H9 (cell line): ENCODE measurements around the gene FLNA. TPM values are rescaled to one million over a fixed set of nuclear protein-coding genes. Genes with fewer than 3 reads are reported as not detected.

Source experiments
- DNase-seq: peaks from one replicate; pipeline ENCODE4 v3.0.0-alpha.2; 2017
- H2AFZ ChIP-seq: one replicate; pipeline ENCODE4 v1.6.1; 2013; ENCODE audit warnings: mild to moderate bottlenecking, low read length, control low read depth, moderate library complexity
- H2AK5ac ChIP-seq: 2 replicates; pipeline ENCODE4 v1.6.1; 2013; ENCODE audit warnings: low read length, control low read depth, mixed read lengths; ENCODE audit not compliant: insufficient read length
- H2BK120ac ChIP-seq: one replicate; pipeline ENCODE4 v1.6.1; 2013; ENCODE audit warnings: low read depth, mild to moderate bottlenecking, low read length, control low read depth, inconsistent platforms; ENCODE audit not compliant: poor library complexity, severe bottlenecking
- H2BK12ac ChIP-seq: 2 replicates; pipeline ENCODE4 v1.6.1; 2013; ENCODE audit warnings: low read length, control low read depth, mixed read lengths, low read depth; ENCODE audit not compliant: insufficient read length
- H2BK15ac ChIP-seq: 2 replicates; pipeline ENCODE4 v1.6.1; 2013; ENCODE audit warnings: low read depth, low read length, control low read depth
- H2BK20ac ChIP-seq: one replicate; pipeline ENCODE4 v1.6.1; 2013; ENCODE audit warnings: low read depth, mild to moderate bottlenecking, low read length, control low read depth, inconsistent platforms; ENCODE audit not compliant: poor library complexity, severe bottlenecking
- H2BK5ac ChIP-seq: 2 replicates; pipeline ENCODE4 v1.6.1; 2013; ENCODE audit warnings: low read length, control low read depth, mixed read lengths; ENCODE audit not compliant: insufficient read length
- H3K14ac ChIP-seq: 2 replicates; pipeline ENCODE4 v1.6.1; 2013; ENCODE audit warnings: low read length, control low read depth; ENCODE audit not compliant: insufficient read depth
- H3K18ac ChIP-seq: 2 replicates; pipeline ENCODE4 v1.6.1; 2013; ENCODE audit warnings: low read depth, mild to moderate bottlenecking, mixed read lengths, low read length, control low read depth; ENCODE audit not compliant: insufficient read length
- H3K23ac ChIP-seq: 2 replicates; pipeline ENCODE4 v1.6.1; 2013; ENCODE audit warnings: low read length, control low read depth, mixed read lengths, low read depth; ENCODE audit not compliant: insufficient read length
- H3K23me2 ChIP-seq: 2 replicates; pipeline ENCODE4 v1.6.1; 2013; ENCODE audit warnings: low read depth, mild to moderate bottlenecking, mixed read lengths, low read length, control low read depth; ENCODE audit not compliant: insufficient read length, poor library complexity, severe bottlenecking
- H3K27ac ChIP-seq: 2 replicates; pipeline ENCODE4 v1.5.1; 2013; ENCODE audit warnings: low read length, control low read depth, mixed read lengths, low read depth; ENCODE audit not compliant: insufficient read length
- H3K27me3 ChIP-seq: 2 replicates; pipeline ENCODE4 v1.6.1; 2013; ENCODE audit warnings: low read length, control low read depth, inconsistent platforms; ENCODE audit not compliant: insufficient read depth
- H3K4ac ChIP-seq: 2 replicates; pipeline ENCODE4 v1.6.1; 2013; ENCODE audit warnings: low read depth, mild to moderate bottlenecking, control low read depth, inconsistent platforms, low read length, moderate library complexity
- H3K4me1 ChIP-seq: 2 replicates; pipeline ENCODE4 v1.6.1; 2013; ENCODE audit warnings: low read length, control low read depth, inconsistent platforms; ENCODE audit not compliant: insufficient read depth
- H3K4me2 ChIP-seq: 2 replicates; pipeline ENCODE4 v1.6.1; 2013; ENCODE audit warnings: low read length, control low read depth, mixed read lengths; ENCODE audit not compliant: insufficient read length, insufficient read depth
- H3K56ac ChIP-seq: 2 replicates; pipeline ENCODE4 v1.6.1; 2013; ENCODE audit warnings: low read depth, mild to moderate bottlenecking, mixed read lengths, low read length, control low read depth; ENCODE audit not compliant: insufficient read length
- H3K79me1 ChIP-seq: 2 replicates; pipeline ENCODE4 v1.6.1; 2013; ENCODE audit warnings: low read depth, mild to moderate bottlenecking, moderate library complexity, low read length, control low read depth, inconsistent platforms; ENCODE audit not compliant: insufficient read depth, poor library complexity, severe bottlenecking
- H3K79me2 ChIP-seq: 2 replicates; pipeline ENCODE4 v1.6.1; 2013; ENCODE audit warnings: low read length, control low read depth, inconsistent platforms; ENCODE audit not compliant: insufficient read depth
- H3K9ac ChIP-seq: 2 replicates; pipeline ENCODE4 v1.6.1; 2013; ENCODE audit warnings: low read length, control low read depth, mixed read lengths; ENCODE audit not compliant: insufficient read length; ENCODE audit errors: extremely low read depth
- H3K9me3 ChIP-seq: one replicate; pipeline ENCODE4 v1.6.1; 2013; ENCODE audit warnings: low read depth, low read length, inconsistent platforms; ENCODE audit not compliant: control insufficient read depth
- H3T11ph ChIP-seq: one replicate; pipeline ENCODE4 v1.6.1; 2013; ENCODE audit warnings: mild to moderate bottlenecking, low read length, control low read depth, inconsistent platforms
- H4K20me1 ChIP-seq: one replicate; pipeline ENCODE4 v1.6.1; 2013; ENCODE audit not compliant: control insufficient read depth, insufficient read length, insufficient read depth
- H4K5ac ChIP-seq: 2 replicates; pipeline ENCODE4 v1.6.1; 2013; ENCODE audit warnings: low read depth, mild to moderate bottlenecking, mixed read lengths, low read length, control low read depth; ENCODE audit not compliant: insufficient read length
- H4K8ac ChIP-seq: replicated peaks from 2 replicates; pipeline ENCODE4 v1.6.1; 2013; ENCODE audit warnings: low read length, control low read depth, mixed read lengths, low read depth; ENCODE audit not compliant: insufficient read length
- H4K91ac ChIP-seq: 2 replicates; pipeline ENCODE4 v1.6.1; 2013; ENCODE audit warnings: low read depth, mild to moderate bottlenecking, moderate library complexity, mixed read lengths, low read length, control low read depth; ENCODE audit not compliant: insufficient read length
- H3K27ac Mint-ChIP-seq, 3 experiments: 2 replicates in 2 of 3; 3 replicates in 1 of 3; pipeline ENCODE4 v1.8.0; 2020 to 2021; ENCODE audit warnings: mixed read lengths in 3 of 3, mild to moderate bottlenecking in 1 of 3, moderate library complexity in 1 of 3
- H3K27me3 Mint-ChIP-seq: 2 replicates; pipeline ENCODE4 v1.8.0; 2021; ENCODE audit warnings: low read depth, mild to moderate bottlenecking, moderate library complexity, mixed read lengths
- H3K36me3 Mint-ChIP-seq, 3 experiments: 2 replicates in 2 of 3; 3 replicates in 1 of 3; pipeline ENCODE4 v1.8.0; 2020 to 2021; ENCODE audit warnings: low read depth in 3 of 3, mixed read lengths in 3 of 3; ENCODE audit not compliant: insufficient read depth in 1 of 3
- H3K4me1 Mint-ChIP-seq, 2 experiments: 2 replicates each; pipeline ENCODE4 v1.8.0; 2020; ENCODE audit warnings: mixed read lengths in 2 of 2
- H3K4me3 Mint-ChIP-seq, 2 experiments: 2 replicates in 1 of 2; 3 replicates in 1 of 2; pipeline ENCODE4 v1.8.0; 2020 to 2021; ENCODE audit warnings: mild to moderate bottlenecking in 2 of 2, mixed read lengths in 2 of 2, moderate library complexity in 1 of 2
- H3K9me3 Mint-ChIP-seq, 2 experiments: 2 replicates in 1 of 2; 3 replicates in 1 of 2; pipeline ENCODE4 v1.8.0; 2020; ENCODE audit warnings: mild to moderate bottlenecking in 2 of 2, mixed read lengths in 2 of 2, moderate library complexity in 1 of 2
- CTCF ChIP-seq: fragments of 200-600 bp; sonication (generic); conservative IDR thresholded peaks from 3 replicates; pipeline ENCODE4 v1.8.0; 2021; ENCODE audit warnings: antibody characterized with exemption, mild to moderate bottlenecking
- WGBS: extraction: QIAGEN DNeasy Blood & Tissue Kit; methylation state at CpG from one replicate; pipeline ENCODE4 v1.1.7; 2013; ENCODE audit warnings: missing lambda C conversion rate, low lambda C conversion rate, mixed read lengths; ENCODE audit not compliant: insufficient read length; ENCODE audit errors: extremely low coverage; 5-methylcytosine and 5-hydroxymethylcytosine counted together
- total RNA-seq: library from RNA; stranded (reverse); gene quantifications from 2 replicates; pipeline ENCODE4 v1.2.1, GENCODE V29; 2021

FLNA gene
- total RNA-seq, 1 experiment from 2014 or later: 957 TPM

- H3K4ac ChIP-seq: no peak overlapping the region
- no peak overlapping the region for H3K56ac ChIP-seq
- peak overlapping the region; percentile 68 for H3K18ac ChIP-seq
- H2BK15ac ChIP-seq: no peak overlapping the region
- H3K4me1 Mint-ChIP-seq: peaks cover 2 to 22% of the 10 kb centered on the region in 2 experiments; a peak in 3 of 4 replicates
- WGBS: no CpG with 5 or more reads among the region's 23 CpGs
- H4K91ac ChIP-seq: no peak overlapping the region
- no peak overlapping the region for H2AFZ ChIP-seq
- peaks cover 6 to 15% (median 10%) of the 10 kb centered on the region in 3 experiments for H3K36me3 Mint-ChIP-seq
- no peak overlapping the region for H2BK120ac ChIP-seq
- no peak overlapping the region for H3K27ac Mint-ChIP-seq
- no peak overlapping the region for H3K27ac ChIP-seq
- H3K14ac ChIP-seq: no peak overlapping the region
- H3K9me3 ChIP-seq: no peaks in the 10 kb centered on the region
- H3K23ac ChIP-seq: no peak overlapping the region
- no peaks in the 10 kb centered on the region for H3K79me1 ChIP-seq
- DNase-seq: peak; percentile 93
- no peak overlapping the region for H2BK20ac ChIP-seq
- H3K23me2 ChIP-seq: peaks cover 5% of the 10 kb centered on the region
- H3K9me3 Mint-ChIP-seq: peaks cover 40 to 48% of the 10 kb centered on the region in 2 experiments
- H4K8ac ChIP-seq: no peak overlapping the region
- H2AK5ac ChIP-seq: no peak overlapping the region
- H3K27me3 ChIP-seq: no peaks in the 10 kb centered on the region
- H4K20me1 ChIP-seq: no peaks in the 10 kb centered on the region
- peaks cover 3% of the 10 kb centered on the region; the same call in 1 of the 2 replicates for H3K27me3 Mint-ChIP-seq
- H3K79me2 ChIP-seq: peaks cover 14% of the 10 kb centered on the region; the same call in 1 of the 2 replicates
- H3K4me2 ChIP-seq: peak overlapping the region; percentile 1
- peak overlapping the region; percentile 50 to 60 for H3K4me3 Mint-ChIP-seq
- no peak overlapping the region for H3T11ph ChIP-seq
- no peak overlapping the region for H2BK12ac ChIP-seq
- H3K4me1 ChIP-seq: no peaks in the 10 kb centered on the region
- H2BK5ac ChIP-seq: no peak overlapping the region
- no peak overlapping the region for H4K5ac ChIP-seq
- peak; percentile 75 for TF ChIP-seq CTCF
- no peak overlapping the region for H3K9ac ChIP-seq
Measured at GRCh38 chrX:154373340-154374306, 811 bp downstream of the FLNA start.
